ENCODE results near the gene THAP6.
A peak's percentile ranks its signal among the peaks of the same experiment; 100 is the strongest.
"Not testable (repeated sequence)": the region's sequence is repeated elsewhere in the genome, so short reads cannot be mapped to it uniquely, and the experiment has no call there.

Gene THAP6

GRCh38 chr4:75512386-75513211 lies 1.7 kb upstream of the THAP6 start:
- H3K4me1 Mint-ChIP-seq: peaks cover 28% of the 10 kb centered on the region
- peaks cover 24% of the 10 kb centered on the region for H3K36me3 Mint-ChIP-seq
- no peak overlapping the region for H3K4me3 Mint-ChIP-seq

GRCh38 chr4:75513526-75514130 lies 645 bp upstream of the THAP6 start:
- Mint-ChIP-seq H3K4me1 (peaks cover 28% of the 10 kb centered on the region), H3K27ac (no peak overlapping the region), H3K9me3 (peaks cover 3% of the 10 kb centered on the region), H3K36me3 (peaks cover 25% of the 10 kb centered on the region), H3K27me3 (no peaks in the 10 kb centered on the region), H3K4me3 (no peak overlapping the region)
- peak; percentile 0 for ATAC-seq

More at GRCh38 chr4:75512386-75513211, 1.7 kb upstream of the THAP6 start:
- Mint-ChIP-seq H3K27me3 (no peaks in the 10 kb centered on the region), H3K9me3 (peaks cover 3% of the 10 kb centered on the region), H3K27ac (no peak overlapping the region)
- no peak for ATAC-seq

GRCh38 chr4:75514949-75515612 lies 808 bp downstream of the THAP6 start:
- no peaks in the 10 kb centered on the region for H3K27me3 Mint-ChIP-seq
- H3K9me3 Mint-ChIP-seq: no peaks in the 10 kb centered on the region
- H3K4me1 Mint-ChIP-seq: peaks cover 22% of the 10 kb centered on the region
- ATAC-seq: no peak
- H3K4me3 Mint-ChIP-seq: no peak overlapping the region
- peaks cover 27% of the 10 kb centered on the region for H3K36me3 Mint-ChIP-seq
- no peak overlapping the region for H3K27ac Mint-ChIP-seq

GRCh38 chr4:75516144-75516543 lies 1.9 kb downstream of the THAP6 start:
- H3K36me3 Mint-ChIP-seq: peaks cover 32% of the 10 kb centered on the region
- no peaks in the 10 kb centered on the region for H3K9me3 Mint-ChIP-seq
- peaks cover 23% of the 10 kb centered on the region for H3K4me1 Mint-ChIP-seq
- H3K27ac Mint-ChIP-seq: no peak overlapping the region
- no peak for ATAC-seq
- H3K27me3 Mint-ChIP-seq: no peaks in the 10 kb centered on the region
- no peak overlapping the region for H3K4me3 Mint-ChIP-seq

- H3K4me1 Mint-ChIP-seq: peaks cover 24% of the 10 kb centered on the region
- H3K9me3 Mint-ChIP-seq, H3K27me3 Mint-ChIP-seq, H3K4me3 Mint-ChIP-seq, H3K27ac Mint-ChIP-seq, ATAC-seq: not testable (repeated sequence)
- H3K36me3 Mint-ChIP-seq: peaks cover 53% of the 10 kb centered on the region
Observed at GRCh38 chr4:75519452-75519851, 5.2 kb downstream of the THAP6 start.

- Mint-ChIP-seq H3K27me3 (no peaks in the 10 kb centered on the region), H3K36me3 (peaks cover 59% of the 10 kb centered on the region), H3K9me3 (no peaks in the 10 kb centered on the region), H3K4me1 (peaks cover 26% of the 10 kb centered on the region), H3K27ac (no peak overlapping the region), H3K4me3 (no peak overlapping the region)
- no peak for ATAC-seq
Observed at GRCh38 chr4:75525086-75525485, 10.8 kb downstream of the THAP6 start.

GRCh38 chr4:75525910-75526309 lies 11.6 kb downstream of the THAP6 start:
- no peak for ATAC-seq
- H3K27me3 Mint-ChIP-seq: no peaks in the 10 kb centered on the region
- H3K4me3 Mint-ChIP-seq: no peak overlapping the region
- H3K36me3 Mint-ChIP-seq: peaks cover 59% of the 10 kb centered on the region
- no peak overlapping the region for H3K27ac Mint-ChIP-seq
- H3K4me1 Mint-ChIP-seq: peaks cover 17% of the 10 kb centered on the region
- H3K9me3 Mint-ChIP-seq: no peaks in the 10 kb centered on the region

GRCh38 chr4:75527482-75527881 lies 13.2 kb downstream of the THAP6 start:
- Mint-ChIP-seq H3K9me3 (peaks cover 8% of the 10 kb centered on the region), H3K27ac (no peak overlapping the region), H3K36me3 (peaks cover 67% of the 10 kb centered on the region), H3K27me3 (no peaks in the 10 kb centered on the region), H3K4me1 (peaks cover 14% of the 10 kb centered on the region), H3K4me3 (no peak overlapping the region)
- ATAC-seq: no peak

GRCh38 chr4:75530556-75531322 lies 16.5 kb downstream of the THAP6 start:
- no peak overlapping the region for H3K4me3 Mint-ChIP-seq
- H3K36me3 Mint-ChIP-seq: peaks cover 50% of the 10 kb centered on the region
- ATAC-seq: no peak
- H3K27me3 Mint-ChIP-seq: no peaks in the 10 kb centered on the region
- no peak overlapping the region for H3K27ac Mint-ChIP-seq
- H3K4me1 Mint-ChIP-seq: peaks cover 3% of the 10 kb centered on the region
- peaks cover 13% of the 10 kb centered on the region for H3K9me3 Mint-ChIP-seq

GRCh38 chr4:75531536-75532143 lies 17.4 kb downstream of the THAP6 start:
- not testable (repeated sequence) for ATAC-seq, H3K27me3 Mint-ChIP-seq, H3K27ac Mint-ChIP-seq, H3K4me1 Mint-ChIP-seq, H3K4me3 Mint-ChIP-seq
- Mint-ChIP-seq H3K9me3 (peaks cover 13% of the 10 kb centered on the region), H3K36me3 (peaks cover 41% of the 10 kb centered on the region)

GRCh38 chr4:75533339-75533887 lies 19.1 kb downstream of the THAP6 start:
- not testable (repeated sequence) for ATAC-seq, H3K27ac Mint-ChIP-seq, H3K4me3 Mint-ChIP-seq, H3K27me3 Mint-ChIP-seq, H3K4me1 Mint-ChIP-seq
- H3K9me3 Mint-ChIP-seq: peaks cover 13% of the 10 kb centered on the region
- H3K36me3 Mint-ChIP-seq: peaks cover 41% of the 10 kb centered on the region

- Mint-ChIP-seq H3K36me3 (peaks cover 45% of the 10 kb centered on the region), H3K9me3 (peaks cover 13% of the 10 kb centered on the region)
- not testable (repeated sequence) for H3K27me3 Mint-ChIP-seq, ATAC-seq, H3K4me3 Mint-ChIP-seq, H3K27ac Mint-ChIP-seq, H3K4me1 Mint-ChIP-seq
Observed at GRCh38 chr4:75533926-75534325, 19.7 kb downstream of the THAP6 start.

- peaks cover 38% of the 10 kb centered on the region for H3K36me3 Mint-ChIP-seq
- not testable (repeated sequence) for H3K27ac Mint-ChIP-seq, H3K4me3 Mint-ChIP-seq, H3K27me3 Mint-ChIP-seq, H3K9me3 Mint-ChIP-seq, H3K4me1 Mint-ChIP-seq, ATAC-seq
Observed at GRCh38 chr4:75537308-75537707, 23.0 kb downstream of the THAP6 start.

- Mint-ChIP-seq H3K27me3 (no peaks in the 10 kb centered on the region), H3K9me3 (no peaks in the 10 kb centered on the region), H3K36me3 (peaks cover 24% of the 10 kb centered on the region), H3K4me3 (no peak overlapping the region), H3K27ac (no peak overlapping the region), H3K4me1 (no peaks in the 10 kb centered on the region)
- ATAC-seq: no peak
Observed at GRCh38 chr4:75542824-75543223, 28.6 kb downstream of the THAP6 start.

All from stimulated activated memory B cell treated with anti-CD40 and anti-IgM and Interleukin-4, amounts not matched to agents 10 μg/mL and 1 μg/mL and 100 μg/mL, for 72 hours (primary cell).